KOPT-K1 (cell line): Measurements from ENCODE around the gene PFN3.

Source experiments
- H3K27ac ChIP-seq: fragments of 200-600 bp; sonication (generic); 2 replicates; pipeline ENCODE4 v1.5.1; 2016; ENCODE audit warnings: antibody characterized with exemption, mild to moderate bottlenecking, low read depth, low read length; ENCODE audit not compliant: poor library complexity, severe bottlenecking
- H3K36me3 ChIP-seq: fragments of 200-600 bp; sonication (generic); 2 replicates; pipeline ENCODE4 v1.5.1; 2017; ENCODE audit warnings: antibody characterized with exemption, mild to moderate bottlenecking, low read length, moderate library complexity; ENCODE audit not compliant: insufficient read depth
- H3K9me3 ChIP-seq: fragments of 200-600 bp; sonication (generic); 2 replicates; pipeline ENCODE4 v1.5.1; 2017; ENCODE audit warnings: antibody characterized with exemption, low read length, mild to moderate bottlenecking; ENCODE audit not compliant: insufficient read depth, poor library complexity, severe bottlenecking

Gene PFN3

DNA sequence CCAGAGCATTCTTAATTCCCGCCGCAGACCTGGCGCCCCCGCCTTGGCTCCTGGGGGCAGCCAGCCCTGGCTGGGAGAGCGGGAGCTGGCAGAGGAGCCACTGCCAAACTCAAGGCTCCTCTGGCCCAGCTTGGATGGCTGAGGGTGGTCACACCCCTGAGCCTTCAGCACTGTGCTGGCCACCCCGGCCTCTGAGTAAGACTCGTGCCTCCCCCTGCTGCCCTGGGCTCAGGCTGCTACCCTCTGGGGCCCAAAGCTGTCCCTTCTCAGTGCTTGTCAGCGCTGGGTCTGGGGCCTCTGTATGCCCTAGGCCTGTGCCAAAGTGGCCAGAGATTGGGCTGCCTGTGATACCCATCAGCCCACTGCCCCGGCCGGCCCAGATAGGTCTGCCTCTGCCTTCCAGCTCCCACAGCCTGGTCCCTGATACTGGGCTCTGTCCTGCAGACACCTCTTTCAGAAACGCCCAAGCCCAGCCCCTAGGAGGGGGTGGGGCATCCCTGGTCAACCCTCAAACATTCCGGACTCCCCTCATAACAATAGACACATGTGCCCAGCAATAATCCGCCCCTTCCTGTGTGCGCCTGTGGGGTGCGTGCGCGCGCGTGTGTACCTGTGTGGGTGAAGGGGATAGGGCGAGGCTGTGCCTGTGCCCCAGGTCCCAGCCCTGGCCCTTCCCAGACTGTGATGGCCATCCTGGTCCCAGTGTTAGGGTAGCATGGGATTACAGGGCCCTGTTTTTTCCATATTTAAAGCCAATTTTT lies 41.8 kb upstream of the PFN3 start:
- no peaks in the 10 kb centered on the region for H3K9me3 ChIP-seq
- H3K36me3 ChIP-seq, result peaks cover 66% of the 10 kb centered on the region
- H3K27ac ChIP-seq, result no peak overlapping the region

DNA sequence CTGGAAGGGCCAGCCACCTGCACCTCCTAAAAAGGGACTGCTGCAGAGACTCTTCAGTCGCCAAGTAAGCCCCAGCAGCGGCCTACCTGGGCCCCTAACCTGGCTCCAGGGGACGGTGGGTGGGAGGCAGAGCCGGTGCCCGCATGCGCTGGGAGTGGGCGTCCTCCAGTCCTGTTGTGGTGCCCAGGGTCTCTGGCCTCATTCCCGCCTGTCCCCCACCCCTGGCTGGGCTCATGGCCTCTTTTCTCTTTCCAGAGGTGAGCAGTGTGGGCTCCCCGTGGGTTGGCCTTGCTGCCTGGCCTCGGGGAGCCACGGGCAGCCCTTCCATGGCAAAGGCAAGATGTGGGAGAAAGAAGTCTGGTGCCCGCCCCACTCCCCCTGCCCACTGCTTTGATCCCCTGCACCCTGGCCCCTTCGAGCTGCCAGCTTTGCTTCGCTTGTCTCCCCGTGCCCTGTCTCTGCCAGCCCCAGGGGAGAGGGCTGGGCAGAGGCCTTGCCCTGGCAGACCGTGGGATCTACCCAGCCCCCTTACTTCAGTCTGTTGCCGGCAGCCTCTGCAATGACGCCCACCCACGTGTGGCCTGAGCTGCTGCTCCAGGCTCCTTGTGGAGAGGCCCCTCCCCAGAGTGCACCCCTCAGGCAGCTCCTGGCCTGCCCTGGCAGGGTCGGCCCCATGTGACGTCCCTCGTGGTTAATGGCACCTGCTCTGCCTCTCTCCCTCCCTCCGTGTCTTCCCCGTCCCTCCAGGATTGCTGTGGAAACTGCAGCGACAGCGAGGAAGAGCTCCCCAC lies 40.7 kb upstream of the PFN3 start:
- H3K27ac ChIP-seq, result no peak overlapping the region
- peaks cover 76% of the 10 kb centered on the region for H3K36me3 ChIP-seq
- no peaks in the 10 kb centered on the region for H3K9me3 ChIP-seq

- Histone ChIP-seq H3K27ac (no peak overlapping the region), H3K9me3 (no peaks in the 10 kb centered on the region), H3K36me3 (peaks cover 84% of the 10 kb centered on the region)
Observed at GRCh38 chr5:177440211-177440989, 39.9 kb upstream of the PFN3 start.

DNA sequence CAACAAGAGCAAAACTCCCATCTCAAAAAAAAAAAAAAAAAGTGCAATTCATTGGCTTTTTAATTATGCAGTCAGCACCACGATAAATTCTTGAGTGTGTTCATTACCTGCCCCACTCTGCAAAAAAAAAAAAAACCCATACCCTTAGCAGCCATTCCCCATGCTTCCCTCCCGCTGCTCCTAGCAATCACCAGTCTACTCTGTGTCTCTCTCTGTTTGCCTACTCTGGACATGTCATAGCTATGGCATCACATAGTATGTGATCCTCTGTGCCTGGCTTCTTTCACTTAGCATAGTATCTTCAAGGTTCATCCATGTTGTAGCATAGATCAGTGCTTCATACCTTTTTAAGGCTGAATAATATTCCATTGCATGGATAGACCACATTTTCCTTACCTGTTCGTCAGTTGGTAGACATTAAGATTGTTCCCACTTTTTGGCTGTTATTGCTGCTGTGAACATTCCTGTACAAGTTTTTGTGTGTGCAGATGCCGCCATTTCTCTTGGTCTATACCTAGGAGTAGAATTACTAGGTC lies 39.1 kb upstream of the PFN3 start:
- no peaks in the 10 kb centered on the region for H3K9me3 ChIP-seq
- peaks cover 92% of the 10 kb centered on the region for H3K36me3 ChIP-seq

DNA sequence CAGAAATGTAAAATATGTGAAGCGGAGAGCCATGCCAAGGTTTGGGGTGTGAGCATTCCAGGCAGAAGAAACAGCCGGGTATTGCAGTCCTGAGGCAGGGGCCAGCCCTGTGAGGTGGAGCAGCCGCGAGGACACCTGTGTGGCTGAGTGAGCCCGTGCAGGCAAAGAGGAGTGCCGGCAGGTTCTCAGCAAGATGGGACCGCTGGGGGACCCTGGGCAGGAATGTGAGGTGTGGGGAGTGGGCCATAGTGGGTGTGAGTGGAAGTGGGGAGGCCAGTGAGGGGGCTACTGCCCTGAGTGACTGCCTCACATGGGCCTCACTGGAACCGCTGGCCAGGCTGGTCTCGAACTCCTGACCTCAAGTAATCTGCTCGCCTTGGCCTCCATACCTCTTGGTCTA lies 38.0 kb upstream of the PFN3 start:
- H3K9me3 ChIP-seq, result no peaks in the 10 kb centered on the region
- H3K36me3 ChIP-seq, result peaks cover 100% of the 10 kb centered on the region
- H3K27ac ChIP-seq, result no peak overlapping the region

More for the DNA sequence above, 39.1 kb upstream of the PFN3 start:
- H3K27ac ChIP-seq, result no peak overlapping the region

- Histone ChIP-seq H3K27ac (no peak overlapping the region), H3K36me3 (peaks cover 100% of the 10 kb centered on the region), H3K9me3 (no peaks in the 10 kb centered on the region)
Observed at GRCh38 chr5:177437623-177438022, 37.2 kb upstream of the PFN3 start.

GRCh38 chr5:177435847-177436536 lies 35.5 kb upstream of the PFN3 start:
- peaks cover 90% of the 10 kb centered on the region for H3K36me3 ChIP-seq
- H3K27ac ChIP-seq, result no peak overlapping the region
- no peaks in the 10 kb centered on the region for H3K9me3 ChIP-seq

DNA sequence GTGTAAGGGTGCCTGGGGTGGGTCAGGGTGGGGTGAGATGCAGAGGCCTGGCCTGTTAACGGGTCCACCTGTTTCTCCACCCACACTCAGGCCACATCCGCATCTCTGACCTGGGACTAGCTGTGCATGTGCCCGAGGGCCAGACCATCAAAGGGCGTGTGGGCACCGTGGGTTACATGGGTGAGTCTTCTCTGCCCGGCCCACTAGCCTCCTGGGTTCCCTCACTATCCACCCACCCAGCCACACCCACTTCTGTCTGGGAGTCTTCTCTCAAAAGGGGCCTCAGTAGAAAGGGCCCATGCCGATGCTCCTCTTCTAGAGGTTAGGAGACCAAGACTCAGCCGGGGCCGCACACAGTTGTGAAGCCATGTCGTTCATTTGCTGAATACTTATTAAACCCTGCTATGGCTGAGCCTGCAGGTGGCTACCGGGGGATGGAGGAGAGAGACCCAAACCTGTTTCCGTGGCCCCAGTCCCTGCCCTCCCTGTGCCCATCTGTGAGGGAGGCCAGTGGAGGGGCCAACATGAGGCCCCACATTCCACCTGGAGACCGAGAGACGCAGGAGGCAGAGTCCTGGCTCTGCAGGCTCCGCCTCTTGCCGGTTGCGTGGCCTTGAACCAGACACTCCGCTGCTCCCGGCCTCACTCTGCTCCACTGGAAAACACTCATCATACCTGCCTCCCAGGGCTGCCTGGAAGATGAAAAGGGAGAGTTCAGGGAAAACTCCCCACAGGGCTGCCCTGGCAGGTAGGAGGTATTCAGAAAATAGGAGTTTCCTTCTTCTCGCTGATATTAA lies 34.7 kb upstream of the PFN3 start:
- no peaks in the 10 kb centered on the region for H3K9me3 ChIP-seq
- H3K27ac ChIP-seq, result no peak overlapping the region
- peaks cover 88% of the 10 kb centered on the region for H3K36me3 ChIP-seq

- Histone ChIP-seq H3K36me3 (peaks cover 87% of the 10 kb centered on the region), H3K9me3 (no peaks in the 10 kb centered on the region), H3K27ac (no peak overlapping the region)
Observed at GRCh38 chr5:177434437-177434836, 34.0 kb upstream of the PFN3 start.

GRCh38 chr5:177433658-177434217 lies 33.3 kb upstream of the PFN3 start:
- Histone ChIP-seq H3K27ac (no peak overlapping the region), H3K36me3 (peaks cover 80% of the 10 kb centered on the region), H3K9me3 (no peaks in the 10 kb centered on the region)

DNA sequence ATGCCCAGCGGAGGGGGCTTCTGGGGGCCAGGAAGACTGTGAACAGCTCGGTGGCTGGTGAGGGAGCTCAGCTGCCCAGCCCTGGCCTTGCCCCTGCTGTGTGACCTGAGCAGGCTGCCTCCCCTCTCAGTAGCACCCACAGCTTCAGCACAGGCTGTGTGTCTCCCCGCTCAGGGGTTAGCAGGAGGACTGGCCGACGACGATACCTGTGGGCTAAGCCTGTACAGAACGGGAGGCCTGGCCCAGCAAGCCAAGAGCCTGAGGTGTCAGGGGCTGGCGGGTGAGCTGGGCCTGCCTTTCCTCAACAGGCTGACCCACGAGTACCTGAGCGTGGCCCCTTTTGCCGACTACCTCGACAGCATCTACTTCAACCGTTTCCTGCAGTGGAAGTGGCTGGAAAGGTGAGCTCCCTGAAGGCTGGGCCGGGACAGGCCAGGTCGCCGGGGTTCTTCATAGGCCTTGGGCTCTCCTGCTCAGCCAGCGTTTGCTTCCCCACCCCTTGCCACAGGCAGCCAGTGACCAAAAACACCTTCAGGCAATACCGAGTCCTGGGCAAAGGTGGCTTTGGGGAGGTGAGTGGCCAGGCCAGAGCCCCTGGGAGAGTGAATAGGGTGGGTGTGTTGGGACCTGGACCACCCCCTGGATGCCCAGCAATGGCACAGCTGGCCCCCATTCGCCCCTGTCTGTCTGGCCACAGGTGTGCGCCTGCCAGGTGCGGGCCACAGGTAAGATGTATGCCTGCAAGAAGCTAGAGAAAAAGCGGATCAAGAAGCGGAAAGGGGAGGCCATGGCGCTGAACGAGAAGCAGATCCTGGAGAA lies 32.6 kb upstream of the PFN3 start:
- Histone ChIP-seq H3K36me3 (peaks cover 75% of the 10 kb centered on the region), H3K9me3 (no peaks in the 10 kb centered on the region), H3K27ac (peak overlapping the region; percentile 89)

DNA sequence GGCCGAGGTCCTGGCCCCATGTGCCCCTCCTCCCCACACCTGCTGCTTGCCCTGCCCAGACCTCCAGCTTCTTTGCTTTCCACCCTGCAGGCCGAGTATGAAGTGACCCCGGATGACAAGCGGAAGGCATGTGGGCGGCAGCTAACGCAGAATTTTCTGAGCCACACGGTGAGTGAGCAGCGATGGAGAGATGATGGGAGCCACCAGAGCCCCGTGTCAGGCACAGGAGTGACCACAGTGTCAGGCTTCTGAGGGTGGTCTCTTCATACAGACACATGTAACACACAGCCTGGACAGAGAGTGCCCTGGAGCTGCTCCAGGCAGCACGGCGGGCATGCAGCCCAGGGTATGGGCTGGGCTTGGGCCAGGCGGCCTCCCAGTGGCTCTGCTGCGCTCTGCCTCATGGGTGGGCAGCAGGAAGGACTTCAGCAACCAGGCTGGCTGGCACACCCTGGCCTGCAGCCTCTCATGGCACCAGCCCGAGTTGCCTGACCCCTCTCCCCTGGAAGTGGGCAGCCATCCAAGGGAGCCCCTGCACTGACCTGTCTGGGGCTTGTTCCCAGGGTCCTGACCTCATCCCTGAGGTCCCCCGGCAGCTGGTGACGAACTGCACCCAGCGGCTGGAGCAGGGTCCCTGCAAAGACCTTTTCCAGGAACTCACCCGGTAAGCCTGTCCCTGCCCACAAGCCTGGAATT lies 31.8 kb upstream of the PFN3 start:
- Histone ChIP-seq H3K27ac (peak overlapping the region; percentile 89), H3K36me3 (peaks cover 71% of the 10 kb centered on the region), H3K9me3 (no peaks in the 10 kb centered on the region)
